Fibroblast of skin of scalp (primary cell): ENCODE results near the gene SCUBE2.
"Not testable (repeated sequence)": the region's sequence is repeated elsewhere in the genome, so short reads cannot be mapped to it uniquely, and the experiment has no call there.

Experiments
- DNase-seq: peaks from one replicate; pipeline ENCODE4 v3.0.0-alpha.2; 2013

SCUBE2 gene

DNA sequence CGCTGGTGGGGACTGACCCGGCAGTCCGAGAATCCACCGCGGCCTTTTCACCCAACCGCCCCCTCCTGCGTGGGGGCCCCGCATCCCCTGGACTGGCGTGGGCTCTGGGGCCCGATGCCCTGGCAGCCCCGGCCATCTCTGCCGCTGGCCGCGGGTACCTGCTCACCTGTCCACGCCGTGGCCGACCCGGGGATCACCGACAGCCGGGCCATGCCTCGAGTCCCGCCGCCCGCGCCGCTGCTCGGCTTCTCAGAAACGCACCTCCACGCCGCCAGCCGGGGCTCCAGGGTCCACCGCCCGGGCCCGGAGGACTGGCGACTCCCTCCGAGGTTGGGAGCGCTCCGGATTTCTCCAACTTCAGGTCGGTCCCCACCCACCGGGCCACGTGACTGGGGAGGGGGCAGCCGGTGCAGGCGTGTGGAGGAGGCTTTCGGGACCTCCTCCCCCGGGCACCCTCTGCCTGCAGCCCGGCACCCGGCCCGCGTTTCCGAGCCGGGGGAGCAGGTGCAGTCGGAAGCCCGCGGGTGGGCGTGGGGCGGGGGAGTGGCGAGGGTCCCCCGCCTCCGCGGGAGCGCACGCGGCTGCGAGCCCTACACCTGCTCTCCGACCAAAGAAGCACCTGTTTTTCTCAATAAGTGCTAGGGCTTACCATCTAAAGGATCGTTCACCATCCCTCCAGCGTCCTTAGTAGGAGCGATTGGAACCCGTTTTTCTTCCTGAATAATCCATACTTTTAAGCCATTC is 87.0 kb downstream of the SCUBE2 start:
- no peak for DNase-seq

DNA sequence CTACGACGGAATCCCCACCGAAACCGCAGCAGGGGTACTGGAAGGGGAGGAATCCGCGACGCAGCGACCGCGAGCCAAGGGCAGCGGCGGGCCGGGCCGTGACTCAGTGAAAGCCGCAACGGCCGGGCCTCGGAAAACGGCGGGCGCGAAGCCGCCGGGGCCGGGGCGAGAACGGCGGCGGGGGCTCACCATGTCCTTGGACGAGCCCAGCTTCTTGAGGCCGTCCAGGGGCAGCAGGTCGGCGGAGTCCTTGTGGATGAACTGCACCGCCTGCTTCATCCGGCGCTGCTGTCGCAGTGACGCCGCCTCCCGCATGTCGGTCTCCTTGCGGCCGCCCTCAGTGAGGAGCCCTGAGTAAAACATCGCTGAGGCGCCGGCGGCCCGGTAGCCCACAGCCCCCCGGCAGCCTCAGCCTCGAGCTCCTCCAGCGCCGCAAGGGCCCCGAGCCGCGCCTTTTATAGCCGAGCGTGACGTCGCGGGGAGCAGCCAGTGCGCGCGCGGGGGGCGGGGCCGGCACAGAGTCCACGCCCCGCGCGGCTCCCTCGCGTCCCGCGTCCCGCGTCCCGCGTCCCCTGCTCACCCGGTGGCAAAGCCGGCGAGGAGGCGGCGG is 87.7 kb downstream of the SCUBE2 start, which contains the start of gene NRIP3:
Gene NRIP3, minus strand, starts transcription at position 429 of the 610 bp plus-strand sequence. Its CDS starts 66 bp downstream, at position 363.
- DNase-seq: peak; percentile 73

- no peak for DNase-seq
Observed at GRCh38 chr11:9002920-9003572, 88.4 kb downstream of the SCUBE2 start.

- DNase-seq: peak; percentile 83
Observed at GRCh38 chr11:9001736-9002135, 89.7 kb downstream of the SCUBE2 start.

DNA sequence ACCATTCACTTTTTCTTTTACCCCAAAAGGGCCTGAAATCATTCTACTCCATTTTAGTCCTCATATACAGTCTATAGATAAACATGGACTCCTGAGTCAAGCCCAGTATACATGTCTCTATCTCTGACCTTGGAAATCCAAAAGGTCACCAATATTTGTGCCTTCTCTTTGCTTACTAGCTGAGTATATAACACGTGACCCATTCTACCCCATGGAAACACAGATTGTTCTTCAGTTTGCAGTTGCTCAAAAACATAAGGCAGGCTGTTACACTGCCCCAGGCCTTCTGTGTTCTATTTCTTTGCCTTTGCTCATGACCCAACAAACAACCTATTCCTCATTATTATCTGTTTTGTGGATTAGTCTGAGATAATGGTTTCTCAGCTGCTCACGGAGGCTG is 93.4 kb downstream of the SCUBE2 start:
- DNase-seq: no peak

GRCh38 chr11:8997451-8997850 is 93.9 kb downstream of the SCUBE2 start:
- DNase-seq: no peak

GRCh38 chr11:8989453-8989852 is 101.9 kb downstream of the SCUBE2 start:
- peak; percentile 65 for DNase-seq

DNA sequence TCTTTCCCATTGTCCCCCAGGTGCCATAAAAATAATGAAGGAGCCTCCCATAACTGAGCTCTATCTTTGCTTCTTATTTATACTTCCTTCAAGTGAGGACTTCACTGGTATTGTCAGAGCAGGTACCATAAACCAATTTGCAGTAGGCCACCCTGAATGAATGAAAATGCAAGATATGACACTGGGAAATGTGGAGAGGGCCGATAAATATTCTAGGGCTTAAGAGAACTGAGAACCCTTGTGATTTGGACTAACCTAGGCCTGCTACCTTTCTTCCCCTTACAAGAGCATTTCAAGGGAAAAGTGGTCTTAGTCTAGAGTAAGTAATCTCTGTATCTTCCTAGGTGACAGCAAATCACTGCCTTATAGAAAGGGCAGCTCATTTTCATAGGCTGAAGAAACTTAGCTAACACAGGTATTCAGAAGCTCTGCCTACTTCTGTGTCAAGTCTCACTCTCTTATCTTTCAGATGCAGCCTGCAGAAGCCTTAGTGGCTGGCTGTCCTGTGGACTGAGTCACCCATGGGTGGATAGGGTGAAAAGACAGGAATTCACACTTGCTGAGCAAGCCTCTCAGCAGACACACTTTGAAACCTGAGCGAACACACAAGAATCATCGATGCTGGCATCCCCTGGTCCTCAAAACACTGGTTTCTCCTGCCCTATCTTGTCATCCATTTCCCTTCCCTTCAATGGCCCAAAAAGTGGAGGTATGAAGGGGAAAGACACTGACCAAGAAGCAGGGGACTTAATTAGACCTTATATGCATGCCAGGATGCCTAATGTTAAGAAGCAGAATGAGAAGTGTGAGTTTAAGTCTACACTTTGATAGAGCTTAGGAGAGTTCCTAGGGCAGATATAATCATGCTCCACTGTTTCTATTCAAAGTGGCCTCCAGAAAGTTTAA is 102.8 kb downstream of the SCUBE2 start:
- peak; percentile 47 for DNase-seq

DNA sequence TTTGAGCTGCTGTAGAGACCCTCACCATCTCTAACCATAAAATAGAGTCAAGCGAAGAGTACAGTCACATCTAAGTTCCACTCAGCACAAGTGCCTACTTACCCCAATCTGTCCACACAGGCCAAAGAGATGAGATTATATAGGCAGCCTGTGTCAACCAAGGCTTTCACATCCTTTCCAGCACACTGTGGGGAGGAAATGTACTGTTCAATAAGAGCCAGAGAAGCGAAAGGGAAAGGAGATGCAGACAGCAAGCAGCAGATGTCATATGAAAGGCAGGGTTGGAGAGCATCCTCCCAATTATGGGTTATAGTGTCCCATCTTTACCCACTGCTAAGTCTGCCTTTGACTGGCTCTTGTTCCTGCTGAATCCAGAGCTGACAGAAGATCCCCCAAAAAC is 104.0 kb downstream of the SCUBE2 start:
- no peak for DNase-seq

DNA sequence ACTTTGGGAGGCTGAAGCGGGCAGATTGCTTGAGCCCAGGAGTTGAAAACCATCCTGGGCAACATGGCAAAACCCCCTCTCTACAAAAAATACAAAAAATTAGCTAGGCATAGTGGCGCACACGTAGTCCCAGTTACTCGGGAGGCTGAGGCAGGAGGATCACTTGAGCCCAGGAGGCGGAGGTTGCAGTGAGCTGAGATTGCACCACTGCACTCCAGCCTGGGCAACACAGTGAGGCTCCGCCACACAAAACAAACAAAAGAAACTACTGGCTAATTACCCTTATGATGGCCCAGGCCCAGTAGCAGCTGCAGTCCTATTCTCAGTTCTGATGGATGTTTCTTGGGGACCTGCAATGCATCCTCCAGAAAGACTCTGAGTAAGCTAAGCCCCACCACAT is 104.6 kb downstream of the SCUBE2 start:
- not testable (repeated sequence) for DNase-seq

GRCh38 chr11:8985462-8985861 is 105.9 kb downstream of the SCUBE2 start:
- DNase-seq: no peak

DNA sequence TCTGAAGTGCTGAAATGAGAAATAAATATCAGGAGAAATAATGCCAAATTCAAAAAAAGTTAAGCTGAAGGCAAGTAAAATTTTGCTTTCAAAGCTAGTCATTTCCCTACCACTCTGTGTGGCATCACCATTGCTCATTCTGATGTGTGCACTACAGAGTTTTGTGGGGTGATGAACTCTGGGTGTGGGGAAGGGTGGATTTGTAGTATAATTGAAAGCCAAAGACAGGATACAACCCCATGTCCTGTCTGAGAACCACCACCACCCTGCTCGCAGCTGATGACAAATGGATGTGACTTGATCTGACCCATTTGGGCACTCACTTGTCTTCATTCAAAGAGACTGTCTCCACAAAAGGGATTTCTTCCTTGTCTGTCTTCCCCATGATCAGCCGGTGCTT is 107.8 kb downstream of the SCUBE2 start:
- no peak for DNase-seq

- DNase-seq: no peak
Observed at GRCh38 chr11:8980485-8980884, 110.9 kb downstream of the SCUBE2 start.

DNA sequence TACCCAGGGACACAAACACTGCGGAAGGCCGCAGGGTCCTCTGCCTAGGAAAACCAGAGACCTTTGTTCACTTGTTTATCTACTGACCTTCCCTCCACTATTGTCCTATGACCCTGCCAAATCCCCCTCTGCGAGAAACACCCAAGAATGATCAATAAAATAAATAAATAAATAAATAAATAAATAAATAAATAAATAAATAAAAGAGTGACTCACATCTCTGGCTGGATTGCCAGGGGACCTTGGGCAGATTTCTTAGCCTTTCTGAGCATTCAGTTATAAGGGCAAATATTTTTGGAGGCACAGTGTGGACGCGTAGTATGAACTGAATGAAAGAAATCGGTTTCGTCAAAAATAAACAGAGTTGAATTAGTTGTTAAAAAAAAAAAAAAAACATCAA is 112.0 kb downstream of the SCUBE2 start:
- DNase-seq: not testable (repeated sequence)

DNA sequence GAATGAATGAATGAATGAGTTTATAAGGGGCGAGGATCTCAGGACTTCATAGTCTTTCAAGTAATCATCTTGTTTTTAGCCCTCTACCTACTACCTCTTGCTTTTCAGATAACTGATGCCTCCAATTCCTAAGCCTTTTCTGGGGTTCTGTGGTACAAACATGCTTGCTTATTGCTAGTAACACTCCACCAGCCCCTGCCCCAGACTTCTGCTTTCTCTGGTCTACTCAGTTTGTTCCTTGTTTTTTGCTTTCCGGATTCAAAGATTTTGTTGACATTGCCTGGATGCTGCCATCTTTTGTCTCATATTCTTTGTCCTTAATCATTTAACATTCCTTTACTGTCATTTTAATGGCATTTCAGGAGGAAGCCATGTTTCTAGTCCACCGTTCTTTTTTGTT is 118.3 kb downstream of the SCUBE2 start:
- DNase-seq: no peak

DNA sequence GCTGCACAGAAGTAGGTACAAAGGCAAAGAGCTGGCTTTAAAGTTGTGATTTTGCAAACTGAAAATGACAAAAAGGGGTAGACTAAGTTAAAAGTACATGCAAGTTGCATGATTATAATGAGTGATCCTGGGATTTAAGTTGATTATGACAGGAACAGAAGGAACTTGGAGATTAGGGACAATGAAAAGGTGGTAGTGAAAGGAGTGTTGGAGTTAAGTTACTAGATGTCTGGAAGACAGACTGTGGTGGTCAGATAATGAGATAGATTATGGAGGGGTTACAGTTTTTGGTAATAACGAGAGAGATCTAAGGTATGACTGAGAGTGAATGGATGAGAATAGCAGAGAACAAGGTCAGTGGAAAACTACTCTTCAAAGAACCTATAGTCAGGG is 119.5 kb downstream of the SCUBE2 start:
- no peak for DNase-seq

GRCh38 chr11:8971196-8971923 is 120.0 kb downstream of the SCUBE2 start:
- DNase-seq: no peak
